Lower leg skin (tissue), 4 donors: ENCODE measurements around the gene PLEK2. TPM values are rescaled to one million over a fixed set of nuclear protein-coding genes. Genes with fewer than 3 reads are reported as not detected.

Source experiments
- DNase-seq, 2 donors: peaks; one replicate each; pipeline ENCODE4 v3.0.0-alpha.2; 2019; ENCODE audit warnings: low spot score in 2 of 2
- H3K4me3 ChIP-seq: fragments of 200-600 bp; sonication (generic); 2 replicates; pipeline ENCODE4 v1.5.1; 2017; ENCODE audit warnings: mild to moderate bottlenecking, low read depth; ENCODE audit not compliant: poor library complexity, severe bottlenecking
- CTCF ChIP-seq, 3 donors: fragments of 450-650 bp; IDR thresholded peaks; one replicate each; pipeline ENCODE4 v1.5.1; 2016; ENCODE audit warnings: antibody characterized with exemption in 3 of 3, mild to moderate bottlenecking in 3 of 3, moderate library complexity in 2 of 3
- POLR2A ChIP-seq, 2 donors: fragments of 450-650 bp; IDR thresholded peaks; one replicate each; pipeline ENCODE4 v1.6.1; 2016 to 2017; ENCODE audit warnings: antibody characterized with exemption in 2 of 2, mild to moderate bottlenecking in 1 of 2, moderate library complexity in 1 of 2
- WGBS, 2 donors: methylation state at CpG; one replicate each; pipeline ENCODE4 v1.1.5; 2018; 5-methylcytosine and 5-hydroxymethylcytosine counted together
- intact Hi-C: fragments of 100-400 bp; cut with DNase I; formaldehyde crosslinking; loops from one replicate; pipeline ENCODE4 v1.15.0; 2023; ENCODE audit warnings: low total_unique reads
- total RNA-seq, 4 donors: library from RNA; depleted of rRNA; stranded (reverse); fragments of >200 nt; gene quantifications; one replicate each; pipeline ENCODE4 v1.1.0, GENCODE V29; 2016

The PLEK2 gene
- total RNA-seq, 4 donors from 2014 or later, result 23.0 to 33.0 (median 29.5) TPM

GRCh38 chr14:67426983-67427606, 15.1 kb upstream of the PLEK2 start:
- no peak for TF ChIP-seq POLR2A (IDR thresholded peaks at IDR 0.05)
- peak in 1 of 3 donors; percentile 65 for TF ChIP-seq CTCF (IDR thresholded peaks at IDR 0.05)
- WGBS, 2 donors, result 33 to 37% methylated on average over 26 to 30 of the region's 30 CpGs
- no peak overlapping the region for H3K4me3 ChIP-seq
- intact Hi-C loops, result loop anchor here (5.0 kb wide), 1 partner anchor 145 kb away; no protein-coding TSS in a partner anchor
- peak; percentile 51 to 92 for DNase-seq

GRCh38 chr14:67426161-67426560, 14.2 kb upstream of the PLEK2 start:
- TF ChIP-seq POLR2A (IDR thresholded peaks at IDR 0.05), result no peak
- no peak for TF ChIP-seq CTCF (IDR thresholded peaks at IDR 0.05)
- intact Hi-C loops, result loop anchor here (5.0 kb wide), 1 partner anchor 146 kb away; no protein-coding TSS in a partner anchor
- WGBS, 2 donors, result 73 to 75% methylated on average over 8 of the region's 8 CpGs
- DNase-seq, result no peak
- no peak overlapping the region for H3K4me3 ChIP-seq

DNA sequence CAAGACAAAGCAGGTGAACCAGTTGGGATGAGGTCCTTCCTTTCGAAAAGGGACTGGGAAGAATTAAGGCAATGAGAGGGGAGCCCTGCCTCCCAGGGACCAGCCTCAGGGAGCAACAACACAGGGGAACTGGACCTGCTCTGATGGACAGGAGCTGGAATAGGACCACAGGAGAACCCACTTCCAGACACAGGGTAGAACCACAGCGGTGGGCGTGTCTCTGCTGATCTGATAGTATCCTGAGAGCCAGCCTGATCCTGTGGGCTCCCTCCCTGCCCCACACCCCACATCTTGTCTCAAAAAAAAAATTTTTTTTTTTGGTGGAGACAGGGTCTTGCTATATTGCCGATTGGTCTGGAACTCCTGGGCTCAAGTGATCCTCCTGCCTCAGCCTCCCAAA, 13.6 kb upstream of the PLEK2 start:
- DNase-seq, result no peak
- no peak overlapping the region for H3K4me3 ChIP-seq
- intact Hi-C loops, result loop anchor here (5.0 kb wide), 1 partner anchor 147 kb away; no protein-coding TSS in a partner anchor
- no peak for TF ChIP-seq POLR2A (IDR thresholded peaks at IDR 0.05)
- 79 to 86% methylated on average over 4 of the region's 4 CpGs for WGBS, 2 donors

GRCh38 chr14:67424539-67424938, 12.6 kb upstream of the PLEK2 start:
- H3K4me3 ChIP-seq, result no peak overlapping the region
- 56 to 60% methylated on average over 3 of the region's 3 CpGs for WGBS, 2 donors
- TF ChIP-seq CTCF (IDR thresholded peaks at IDR 0.05) (no peak), POLR2A (IDR thresholded peaks at IDR 0.05) (no peak)
- intact Hi-C loops, result no loop called here
- DNase-seq, result no peak

- WGBS, 2 donors, result 48 to 61% methylated on average over 2 of the region's 2 CpGs
- no peak for DNase-seq
- intact Hi-C loops, result no loop called here
- no peak overlapping the region for H3K4me3 ChIP-seq
- no peak for TF ChIP-seq POLR2A (IDR thresholded peaks at IDR 0.05)
- no peak for TF ChIP-seq CTCF (IDR thresholded peaks at IDR 0.05)
These were observed 11.5 kb upstream of the PLEK2 start for GRCh38 chr14:67423424-67423823.

DNA sequence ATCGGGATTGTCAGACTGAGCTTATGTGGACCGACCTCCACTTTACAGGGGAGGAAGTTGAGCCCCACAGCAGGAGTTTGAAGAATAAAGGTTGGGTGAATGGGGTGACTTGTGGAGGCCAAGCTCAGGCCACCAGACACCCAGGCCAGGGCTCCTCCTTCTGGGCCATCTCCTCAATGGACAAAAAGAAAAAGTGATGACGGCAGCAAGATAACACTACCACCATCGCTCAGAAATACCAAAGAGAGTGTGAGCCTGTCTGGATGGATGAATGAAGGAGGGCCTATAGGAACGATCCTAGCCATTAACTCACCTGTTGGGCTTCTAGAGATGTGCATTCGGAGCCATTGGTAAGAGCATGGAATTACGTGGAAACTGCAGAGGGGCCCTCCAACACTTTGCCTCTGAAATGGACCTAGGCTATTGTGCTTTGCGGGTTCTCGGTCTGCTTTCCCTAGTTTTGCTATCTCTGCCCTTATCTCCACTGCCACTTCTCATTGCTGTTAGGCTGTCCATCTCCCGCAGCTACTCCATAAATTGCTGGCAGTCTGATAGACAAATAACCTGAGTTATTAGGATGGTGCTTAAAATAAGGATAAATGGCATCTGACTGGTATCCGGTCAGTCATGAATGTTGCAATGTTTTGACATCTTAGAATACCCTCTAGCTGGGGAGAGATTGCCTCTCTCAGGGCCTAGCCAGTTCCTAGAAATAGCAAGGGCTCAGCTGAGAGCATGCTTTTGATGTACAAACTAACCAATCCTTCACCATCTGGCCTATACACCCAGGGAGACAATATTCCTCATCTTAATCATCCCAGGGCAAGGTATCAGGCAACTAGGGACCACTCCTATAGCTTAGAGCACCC, 9.6 kb upstream of the PLEK2 start:
- H3K4me3 ChIP-seq, result no peak overlapping the region
- intact Hi-C loops, result no loop called here
- DNase-seq, result no peak
- no peak for TF ChIP-seq POLR2A (IDR thresholded peaks at IDR 0.05)
- no peak for TF ChIP-seq CTCF (IDR thresholded peaks at IDR 0.05)
- 89 to 95% methylated on average over 11 of the region's 11 CpGs for WGBS, 2 donors
